HG03095 (cell line): Measurements from ENCODE around the gene MYO1D.

Experiments
- ATAC-seq: cut with Tn5 transposase; IDR thresholded peaks from one replicate; pipeline ENCODE4 v1.9.1; 2021; ENCODE audit warnings: moderate library complexity; ENCODE audit not compliant: unreplicated experiment

Gene MYO1D

GRCh38 chr17:32631341-32632096 is 245.4 kb downstream of the MYO1D start:
- ATAC-seq: no peak

DNA sequence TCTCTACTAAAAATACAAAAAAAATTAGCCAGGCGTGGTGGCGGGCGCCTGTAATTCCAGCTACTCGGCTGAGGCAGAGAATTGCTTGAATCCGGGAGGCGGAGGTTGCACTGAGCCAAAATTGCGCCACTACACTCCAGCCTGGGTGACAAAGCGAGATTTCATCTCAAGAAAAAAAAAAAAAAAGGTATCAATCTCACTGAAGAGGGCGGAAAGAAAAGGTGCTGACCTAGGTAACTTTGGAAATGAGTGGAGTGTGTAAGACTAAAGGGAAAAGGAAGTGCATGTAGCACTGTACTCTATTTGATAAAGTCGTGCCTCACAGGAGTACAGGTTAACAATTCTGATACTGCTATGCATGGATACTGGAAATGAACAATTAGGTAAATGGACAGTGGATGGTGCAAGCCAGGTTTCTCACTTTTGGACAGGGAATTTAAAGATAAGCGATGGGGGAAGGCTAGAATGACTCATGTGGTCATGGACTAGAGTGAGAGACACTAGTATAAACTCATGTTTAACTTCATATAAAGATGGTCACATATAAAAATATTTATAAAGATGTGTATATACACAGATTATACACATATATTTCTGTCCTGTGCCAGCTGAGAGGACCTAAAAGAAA is 247.2 kb downstream of the MYO1D start:
- no peak for ATAC-seq

- no peak for ATAC-seq
Observed at GRCh38 chr17:32628271-32629044, 248.5 kb downstream of the MYO1D start.

- ATAC-seq: no peak
Observed at GRCh38 chr17:32627239-32627996, 249.5 kb downstream of the MYO1D start.

- no peak for ATAC-seq
Observed at GRCh38 chr17:32626379-32626791, 250.5 kb downstream of the MYO1D start.

- ATAC-seq: no peak
Observed at GRCh38 chr17:32625971-32626370, 251.0 kb downstream of the MYO1D start.

- ATAC-seq: no peak
Observed at GRCh38 chr17:32623196-32623595, 253.7 kb downstream of the MYO1D start.

GRCh38 chr17:32622540-32622939 is 254.4 kb downstream of the MYO1D start:
- ATAC-seq: no peak

- no peak for ATAC-seq
Observed at GRCh38 chr17:32621612-32622312, 255.2 kb downstream of the MYO1D start.

- no peak for ATAC-seq
Observed at GRCh38 chr17:32615326-32615725, 261.6 kb downstream of the MYO1D start.

- ATAC-seq: no peak
Observed at GRCh38 chr17:32610943-32611342, 266.0 kb downstream of the MYO1D start.

- ATAC-seq: no peak
Observed at GRCh38 chr17:32609884-32610650, 266.9 kb downstream of the MYO1D start.

GRCh38 chr17:32609085-32609484 is 267.8 kb downstream of the MYO1D start:
- no peak for ATAC-seq

GRCh38 chr17:32608267-32608666 is 268.7 kb downstream of the MYO1D start:
- ATAC-seq: no peak

- ATAC-seq: no peak
Observed at GRCh38 chr17:32604966-32605365, 272.0 kb downstream of the MYO1D start.

GRCh38 chr17:32602396-32602795 is 274.5 kb downstream of the MYO1D start:
- ATAC-seq: no peak

- ATAC-seq: no peak
Observed at GRCh38 chr17:32601866-32602265, 275.1 kb downstream of the MYO1D start.

- ATAC-seq: no peak
Observed at GRCh38 chr17:32596628-32597027, 280.3 kb downstream of the MYO1D start.

GRCh38 chr17:32596206-32596605 is 280.7 kb downstream of the MYO1D start:
- no peak for ATAC-seq

DNA sequence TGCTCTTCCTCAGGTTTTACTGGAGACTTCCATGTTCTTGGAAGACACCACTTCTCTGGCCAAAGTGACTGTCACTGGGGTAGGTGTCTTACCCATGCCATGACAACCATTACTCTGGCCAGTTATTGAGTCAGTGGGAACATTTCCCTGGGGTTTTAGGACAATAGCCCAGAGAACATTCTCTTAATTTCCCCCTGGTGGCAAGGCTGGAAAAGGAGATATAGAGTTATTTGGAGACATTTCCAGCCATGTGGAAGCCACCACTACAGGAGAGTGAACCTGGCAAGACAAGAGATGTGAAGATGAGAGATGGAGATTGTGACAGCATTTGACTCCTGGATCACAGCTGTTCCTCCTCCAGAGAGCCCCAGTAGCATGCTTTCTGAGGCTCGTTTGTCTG is 283.9 kb downstream of the MYO1D start:
- ATAC-seq: no peak
